ENCODE data around the gene CDC6.
A peak's percentile ranks its signal among the peaks of the same experiment; 100 is the strongest.

CDC6 gene

DNA sequence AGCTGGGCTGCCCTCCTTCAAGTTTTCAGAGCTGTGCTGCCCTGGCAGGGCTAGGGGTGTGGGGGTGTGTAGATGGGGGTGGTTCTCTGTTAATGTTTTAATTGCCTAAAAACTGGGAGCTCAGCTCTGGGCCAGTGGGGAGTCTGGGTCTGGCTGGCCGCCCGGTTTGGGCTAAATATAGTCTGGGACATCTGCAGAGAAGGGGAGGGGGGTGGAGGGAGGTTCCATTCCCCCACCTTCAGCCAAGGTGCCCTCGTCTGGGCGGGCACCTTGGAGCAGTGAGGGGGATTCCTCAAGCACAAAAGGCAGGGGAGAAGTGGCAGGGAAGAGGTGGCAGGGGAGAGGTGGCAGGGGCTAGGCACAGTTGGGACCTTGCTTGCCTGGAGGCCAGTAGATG, 34.3 kb downstream of the CDC6 start:
- Histone ChIP-seq H3K27ac (peak overlapping the region; percentile 92), H3K36me3 (replicated peaks) (no peaks in the 10 kb centered on the region), H3K4me3 (ENCODE audit: low read depth, low read length) (peak overlapping the region; percentile 46), H3K27me3 (replicated peaks) (no peaks in the 10 kb centered on the region)
- in situ Hi-C loops (cut with HindIII; ENCODE audit: low pct_ligation_motif_present, low sequenced_read_pairs): loop anchor here (25.0 kb wide), 1 partner anchor 215 kb away; no protein-coding TSS in a partner anchor
- TF ChIP-seq, protein P1, sequence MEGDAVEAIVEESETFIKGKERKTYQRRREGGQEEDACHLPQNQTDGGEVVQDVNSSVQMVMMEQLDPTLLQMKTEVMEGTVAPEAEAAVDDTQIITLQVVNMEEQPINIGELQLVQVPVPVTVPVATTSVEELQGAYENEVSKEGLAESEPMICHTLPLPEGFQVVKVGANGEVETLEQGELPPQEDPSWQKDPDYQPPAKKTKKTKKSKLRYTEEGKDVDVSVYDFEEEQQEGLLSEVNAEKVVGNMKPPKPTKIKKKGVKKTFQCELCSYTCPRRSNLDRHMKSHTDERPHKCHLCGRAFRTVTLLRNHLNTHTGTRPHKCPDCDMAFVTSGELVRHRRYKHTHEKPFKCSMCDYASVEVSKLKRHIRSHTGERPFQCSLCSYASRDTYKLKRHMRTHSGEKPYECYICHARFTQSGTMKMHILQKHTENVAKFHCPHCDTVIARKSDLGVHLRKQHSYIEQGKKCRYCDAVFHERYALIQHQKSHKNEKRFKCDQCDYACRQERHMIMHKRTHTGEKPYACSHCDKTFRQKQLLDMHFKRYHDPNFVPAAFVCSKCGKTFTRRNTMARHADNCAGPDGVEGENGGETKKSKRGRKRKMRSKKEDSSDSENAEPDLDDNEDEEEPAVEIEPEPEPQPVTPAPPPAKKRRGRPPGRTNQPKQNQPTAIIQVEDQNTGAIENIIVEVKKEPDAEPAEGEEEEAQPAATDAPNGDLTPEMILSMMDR (IDR thresholded peaks at IDR 0.05; ENCODE audit: low read depth, low read length, missing control alignments): no peak
- no peak for DNase-seq

DNA sequence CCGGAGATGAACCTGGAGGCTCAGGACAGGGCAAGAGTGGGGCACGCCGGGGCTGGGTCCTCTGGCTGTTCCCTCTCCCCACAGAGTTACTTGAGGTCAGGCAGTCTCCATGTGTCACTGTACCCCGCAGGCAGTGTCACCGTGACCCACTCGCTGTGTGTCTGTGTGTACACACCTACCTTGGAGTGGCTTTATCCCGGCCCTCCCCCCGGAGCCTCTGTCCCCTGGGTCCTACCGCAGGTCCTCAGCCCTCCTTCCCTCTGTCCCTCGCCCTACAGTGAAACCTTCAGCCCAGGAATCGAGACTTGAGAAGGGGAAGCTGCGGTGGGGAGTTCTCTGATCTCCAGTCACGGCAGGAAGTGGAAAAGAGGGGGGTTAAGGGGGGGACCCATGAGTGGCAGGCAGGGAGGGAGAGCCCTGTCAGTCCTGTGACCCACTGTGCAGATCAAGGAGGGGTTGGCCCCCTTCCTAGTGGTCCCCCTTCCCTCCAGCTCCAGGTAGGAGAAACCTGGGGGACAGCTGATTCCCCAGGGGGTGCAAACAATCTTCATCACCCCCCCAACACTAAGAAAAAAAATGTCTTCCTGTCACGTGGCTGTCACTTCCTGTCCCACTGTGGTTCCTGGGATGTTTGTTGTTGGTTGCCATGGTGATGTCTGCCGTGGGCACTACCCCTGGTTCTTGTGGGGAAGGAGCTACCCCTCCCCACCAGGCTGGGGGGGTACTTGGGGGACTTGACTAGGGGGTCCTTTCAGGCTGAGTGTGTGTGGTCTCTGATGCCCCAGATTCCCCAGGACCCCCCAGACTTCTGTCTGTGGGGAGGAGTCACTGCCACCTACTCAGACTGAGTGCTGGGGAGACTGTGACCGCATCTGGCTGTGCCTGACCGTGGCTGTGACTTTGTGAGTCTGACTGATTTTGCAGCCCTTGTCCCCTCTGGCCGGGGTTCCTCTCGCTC, 35.0 kb downstream of the CDC6 start:
- in situ Hi-C loops (cut with HindIII; ENCODE audit: low pct_ligation_motif_present, low sequenced_read_pairs): loop anchor here (25.0 kb wide), 1 partner anchor 215 kb away; no protein-coding TSS in a partner anchor
- TF ChIP-seq, protein P1 (IDR thresholded peaks at IDR 0.05; ENCODE audit: low read depth, low read length, missing control alignments): no peak
- Histone ChIP-seq H3K27ac (peak overlapping the region; percentile 92), H3K36me3 (replicated peaks) (no peaks in the 10 kb centered on the region), H3K27me3 (replicated peaks) (no peaks in the 10 kb centered on the region), H3K4me3 (ENCODE audit: low read depth, low read length) (peak overlapping the region; percentile 46)
- DNase-seq: peak; percentile 79

DNA sequence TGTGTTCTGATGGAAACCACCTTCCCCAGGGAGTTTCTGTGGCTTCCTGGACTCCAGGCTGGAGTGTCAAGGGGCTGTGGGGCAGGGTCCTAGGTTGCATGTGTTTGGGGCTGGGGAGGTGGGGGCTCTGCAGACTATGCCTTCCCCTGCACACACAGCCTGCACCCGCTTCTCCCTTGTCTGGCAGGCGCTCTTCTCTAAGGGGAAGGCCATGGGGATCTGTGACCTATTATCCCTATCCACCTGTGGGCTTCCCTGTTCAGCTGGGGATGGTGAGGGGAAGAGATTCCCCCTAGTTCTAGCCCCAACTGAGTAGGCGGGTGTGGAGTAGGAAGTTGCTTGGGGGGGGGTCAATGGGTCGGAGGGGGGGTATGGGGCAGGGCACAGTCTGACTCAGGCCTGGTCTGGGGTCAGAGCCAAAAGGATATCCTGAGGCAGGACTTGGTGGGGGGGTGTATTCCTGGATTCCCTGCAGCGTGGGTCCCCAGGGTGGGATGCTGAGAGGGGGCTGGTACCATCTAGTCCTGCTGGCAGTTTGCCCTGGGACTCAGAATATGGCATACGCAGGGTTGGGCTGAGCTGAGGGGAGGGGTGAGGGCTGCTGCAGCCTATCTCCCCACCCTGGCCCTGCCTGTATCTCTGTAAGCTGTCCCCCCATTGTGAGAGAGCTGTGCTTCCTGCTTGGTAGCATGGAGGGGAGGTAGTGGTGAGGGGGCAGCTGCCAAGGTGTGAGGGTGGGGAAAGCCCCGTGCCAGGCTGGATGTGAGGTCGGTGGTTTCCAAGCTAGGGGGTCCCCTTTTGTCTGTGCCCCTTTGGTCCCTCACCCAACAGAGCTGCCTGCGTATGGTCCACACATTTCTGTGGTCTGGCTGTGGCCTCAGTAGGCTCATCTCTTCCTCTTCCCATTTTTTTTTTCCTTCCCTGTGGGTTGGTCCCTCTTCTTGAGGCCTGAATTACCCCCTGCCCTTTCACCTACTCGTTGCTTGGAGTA, 36.0 kb downstream of the CDC6 start:
- H3K27ac ChIP-seq: peak overlapping the region; percentile 92
- in situ Hi-C loops (cut with HindIII; ENCODE audit: low pct_ligation_motif_present, low sequenced_read_pairs): loop anchor here (25.0 kb wide), 1 partner anchor 214 kb away; no protein-coding TSS in a partner anchor
- DNase-seq: no peak
- TF ChIP-seq, protein P1 (IDR thresholded peaks at IDR 0.05; ENCODE audit: low read depth, low read length, missing control alignments): no peak
- no peak overlapping the region for H3K4me3 ChIP-seq (ENCODE audit: low read depth, low read length)
- H3K36me3 ChIP-seq (replicated peaks): no peaks in the 10 kb centered on the region
- no peaks in the 10 kb centered on the region for H3K27me3 ChIP-seq (replicated peaks)

DNA sequence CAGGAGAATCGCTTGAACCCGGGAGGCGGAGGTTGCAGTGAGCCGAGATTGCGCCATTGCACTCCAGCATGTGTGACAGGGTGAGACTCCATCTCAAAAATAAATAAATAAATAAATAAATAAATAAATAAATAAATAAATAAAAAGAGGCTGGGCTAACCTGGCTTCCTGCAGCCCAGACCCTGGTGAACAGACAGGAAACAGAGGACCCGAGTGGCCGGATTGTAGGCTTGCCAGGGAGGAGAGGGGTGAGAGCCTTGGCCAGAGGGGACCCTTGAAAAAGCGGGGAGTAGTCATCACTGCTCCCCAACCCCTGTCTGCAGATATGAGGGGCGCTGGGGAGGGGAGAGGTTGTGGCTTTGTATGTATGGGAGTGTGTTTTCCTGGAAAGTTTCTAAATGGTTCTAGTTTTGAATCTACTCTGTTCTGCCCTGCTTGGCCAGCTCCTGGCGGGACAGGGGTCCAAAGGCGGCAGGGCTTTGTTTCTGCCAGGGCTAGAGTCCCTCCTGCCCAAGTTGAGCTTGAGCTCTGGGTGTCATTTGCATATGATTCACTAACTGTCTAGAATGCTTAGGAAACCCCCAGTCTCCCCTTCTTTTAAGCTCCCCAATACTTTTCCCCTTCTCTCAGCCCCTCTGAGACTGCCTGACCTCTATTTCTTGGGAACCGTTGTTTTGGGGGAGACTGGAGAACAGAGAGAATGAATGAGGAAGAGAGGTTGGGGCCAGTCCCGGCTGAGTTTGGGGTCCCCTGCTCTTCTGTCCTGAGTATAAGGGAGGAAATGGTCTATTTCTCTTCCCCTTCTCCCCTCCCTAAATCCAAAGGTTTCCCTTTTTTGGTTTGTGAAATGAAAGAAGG, 37.7 kb downstream of the CDC6 start:
- Histone ChIP-seq H3K36me3 (replicated peaks) (no peaks in the 10 kb centered on the region), H3K4me3 (ENCODE audit: low read depth, low read length) (no peak overlapping the region), H3K27me3 (replicated peaks) (no peaks in the 10 kb centered on the region), H3K27ac (no peak overlapping the region)
- TF ChIP-seq, protein P1 (IDR thresholded peaks at IDR 0.05; ENCODE audit: low read depth, low read length, missing control alignments): no peak
- no peak for DNase-seq
- in situ Hi-C loops (cut with HindIII; ENCODE audit: low pct_ligation_motif_present, low sequenced_read_pairs): no loop called here
